GM12878 (cell line): ENCODE data around the gene CA5A.

ENCODE experiments used
- BRCA1 ChIP-seq: IDR thresholded peaks from 2 replicates; pipeline ENCODE4 v1.6.1; 2011; ENCODE audit warnings: low read depth, low read length, improper control_type of control experiment
- EP300 ChIP-seq, 2 experiments: fragments of 150-350 bp in 1 of 2; IDR thresholded peaks; 2 replicates each; pipeline ENCODE4 v1.6.1; 2011 to 2012; ENCODE audit warnings: low read depth in 2 of 2, low read length in 2 of 2, borderline replicate concordance in 1 of 2, improper control_type of control experiment in 1 of 2, inconsistent platforms in 1 of 2; ENCODE audit not compliant: control insufficient read depth in 1 of 2
- GABPA ChIP-seq: IDR thresholded peaks from 2 replicates; pipeline ENCODE4 v1.6.1; 2014; ENCODE audit warnings: antibody characterized with exemption, low read depth, mild to moderate bottlenecking, inconsistent platforms
- IRF3 ChIP-seq: fragments of 450-650 bp; IDR thresholded peaks from 2 replicates; pipeline ENCODE4 v1.6.1; 2014; ENCODE audit warnings: mild to moderate bottlenecking
- MEF2A ChIP-seq: IDR thresholded peaks from 2 replicates; pipeline ENCODE4 v1.6.1; 2011; ENCODE audit warnings: low read depth, mild to moderate bottlenecking, low read length, moderate library complexity; ENCODE audit not compliant: insufficient read depth
- NFYA ChIP-seq: IDR thresholded peaks from 2 replicates; pipeline ENCODE4 v1.6.1; 2011; ENCODE audit warnings: low read depth, mild to moderate bottlenecking, low read length, improper control_type of control experiment, borderline replicate concordance
- POLR2AphosphoS5 ChIP-seq: IDR thresholded peaks from 2 replicates; pipeline ENCODE4 v1.6.1; 2011; ENCODE audit warnings: mild to moderate bottlenecking, low read length, inconsistent platforms
- TARDBP ChIP-seq: IDR thresholded peaks from 2 replicates; pipeline ENCODE4 v1.6.1; 2016; ENCODE audit warnings: borderline replicate concordance
- USF2 ChIP-seq: IDR thresholded peaks from 2 replicates; pipeline ENCODE4 v1.6.1; 2011; ENCODE audit warnings: low read depth, low read length, improper control_type of control experiment, borderline replicate concordance
- TF ChIP-seq, protein P1 (sequence below): fragments of 150-350 bp; IDR thresholded peaks from 2 replicates; pipeline ENCODE4 v1.6.1; 2016; ENCODE audit warnings: low read depth, low read length
- TF ChIP-seq, protein P2 (sequence below): fragments of 450-650 bp; formaldehyde crosslinking; IDR thresholded peaks from 2 replicates; pipeline ENCODE4 v1.4.0; 2020; ENCODE audit warnings: mild to moderate bottlenecking, moderate library complexity
- TF ChIP-seq, protein P3 (sequence below): fragments of 450-650 bp; IDR thresholded peaks from 2 replicates; pipeline ENCODE4 v1.6.1; 2016; ENCODE audit warnings: mild to moderate bottlenecking, moderate library complexity, borderline replicate concordance
- TF ChIP-seq, protein P4 (sequence below), 3 experiments: IDR thresholded peaks in 2 of 3; conservative IDR thresholded peaks in 1 of 3; 2 replicates each; pipeline ENCODE4 v1.5.1; 2011; ENCODE audit warnings: low read depth in 3 of 3, low read length in 3 of 3, mild to moderate bottlenecking in 3 of 3, control low read depth in 2 of 3, moderate library complexity in 2 of 3, inconsistent platforms in 1 of 3, mixed read lengths in 1 of 3; ENCODE audit not compliant: control insufficient read depth in 2 of 3, insufficient read depth in 1 of 3; ENCODE audit errors: extremely low read depth in 1 of 3

DNA sequence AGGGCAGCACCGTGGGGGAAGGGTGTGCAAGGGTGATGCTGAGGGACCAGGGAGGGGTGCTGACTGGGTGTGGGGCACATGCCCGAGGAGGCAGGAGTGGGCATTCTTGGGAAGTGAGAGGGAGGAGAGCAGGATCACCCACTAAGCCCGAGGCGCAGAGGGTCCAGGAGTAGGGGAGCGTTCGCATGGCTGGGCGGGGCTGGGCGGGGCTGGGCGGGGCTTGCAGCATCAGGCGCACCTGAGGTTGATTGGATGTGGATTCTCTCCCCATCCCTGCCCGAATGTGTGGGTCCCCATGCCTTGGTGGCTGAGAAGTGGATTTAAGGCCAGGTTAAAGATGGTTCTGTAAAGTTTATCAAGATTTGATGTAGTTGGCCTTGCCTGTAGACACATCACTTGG is 29.1 kb upstream of the CA5A start:
- TF ChIP-seq, protein P1, sequence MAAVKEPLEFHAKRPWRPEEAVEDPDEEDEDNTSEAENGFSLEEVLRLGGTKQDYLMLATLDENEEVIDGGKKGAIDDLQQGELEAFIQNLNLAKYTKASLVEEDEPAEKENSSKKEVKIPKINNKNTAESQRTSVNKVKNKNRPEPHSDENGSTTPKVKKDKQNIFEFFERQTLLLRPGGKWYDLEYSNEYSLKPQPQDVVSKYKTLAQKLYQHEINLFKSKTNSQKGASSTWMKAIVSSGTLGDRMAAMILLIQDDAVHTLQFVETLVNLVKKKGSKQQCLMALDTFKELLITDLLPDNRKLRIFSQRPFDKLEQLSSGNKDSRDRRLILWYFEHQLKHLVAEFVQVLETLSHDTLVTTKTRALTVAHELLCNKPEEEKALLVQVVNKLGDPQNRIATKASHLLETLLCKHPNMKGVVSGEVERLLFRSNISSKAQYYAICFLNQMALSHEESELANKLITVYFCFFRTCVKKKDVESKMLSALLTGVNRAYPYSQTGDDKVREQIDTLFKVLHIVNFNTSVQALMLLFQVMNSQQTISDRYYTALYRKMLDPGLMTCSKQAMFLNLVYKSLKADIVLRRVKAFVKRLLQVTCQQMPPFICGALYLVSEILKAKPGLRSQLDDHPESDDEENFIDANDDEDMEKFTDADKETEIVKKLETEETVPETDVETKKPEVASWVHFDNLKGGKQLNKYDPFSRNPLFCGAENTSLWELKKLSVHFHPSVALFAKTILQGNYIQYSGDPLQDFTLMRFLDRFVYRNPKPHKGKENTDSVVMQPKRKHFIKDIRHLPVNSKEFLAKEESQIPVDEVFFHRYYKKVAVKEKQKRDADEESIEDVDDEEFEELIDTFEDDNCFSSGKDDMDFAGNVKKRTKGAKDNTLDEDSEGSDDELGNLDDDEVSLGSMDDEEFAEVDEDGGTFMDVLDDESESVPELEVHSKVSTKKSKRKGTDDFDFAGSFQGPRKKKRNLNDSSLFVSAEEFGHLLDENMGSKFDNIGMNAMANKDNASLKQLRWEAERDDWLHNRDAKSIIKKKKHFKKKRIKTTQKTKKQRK, result no peak
- TF ChIP-seq, protein P2, sequence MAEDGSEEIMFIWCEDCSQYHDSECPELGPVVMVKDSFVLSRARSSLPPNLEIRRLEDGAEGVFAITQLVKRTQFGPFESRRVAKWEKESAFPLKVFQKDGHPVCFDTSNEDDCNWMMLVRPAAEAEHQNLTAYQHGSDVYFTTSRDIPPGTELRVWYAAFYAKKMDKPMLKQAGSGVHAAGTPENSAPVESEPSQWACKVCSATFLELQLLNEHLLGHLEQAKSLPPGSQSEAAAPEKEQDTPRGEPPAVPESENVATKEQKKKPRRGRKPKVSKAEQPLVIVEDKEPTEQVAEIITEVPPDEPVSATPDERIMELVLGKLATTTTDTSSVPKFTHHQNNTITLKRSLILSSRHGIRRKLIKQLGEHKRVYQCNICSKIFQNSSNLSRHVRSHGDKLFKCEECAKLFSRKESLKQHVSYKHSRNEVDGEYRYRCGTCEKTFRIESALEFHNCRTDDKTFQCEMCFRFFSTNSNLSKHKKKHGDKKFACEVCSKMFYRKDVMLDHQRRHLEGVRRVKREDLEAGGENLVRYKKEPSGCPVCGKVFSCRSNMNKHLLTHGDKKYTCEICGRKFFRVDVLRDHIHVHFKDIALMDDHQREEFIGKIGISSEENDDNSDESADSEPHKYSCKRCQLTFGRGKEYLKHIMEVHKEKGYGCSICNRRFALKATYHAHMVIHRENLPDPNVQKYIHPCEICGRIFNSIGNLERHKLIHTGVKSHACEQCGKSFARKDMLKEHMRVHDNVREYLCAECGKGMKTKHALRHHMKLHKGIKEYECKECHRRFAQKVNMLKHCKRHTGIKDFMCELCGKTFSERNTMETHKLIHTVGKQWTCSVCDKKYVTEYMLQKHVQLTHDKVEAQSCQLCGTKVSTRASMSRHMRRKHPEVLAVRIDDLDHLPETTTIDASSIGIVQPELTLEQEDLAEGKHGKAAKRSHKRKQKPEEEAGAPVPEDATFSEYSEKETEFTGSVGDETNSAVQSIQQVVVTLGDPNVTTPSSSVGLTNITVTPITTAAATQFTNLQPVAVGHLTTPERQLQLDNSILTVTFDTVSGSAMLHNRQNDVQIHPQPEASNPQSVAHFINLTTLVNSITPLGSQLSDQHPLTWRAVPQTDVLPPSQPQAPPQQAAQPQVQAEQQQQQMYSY (CRISPR knock-in tag), result no peak
- TF ChIP-seq EP300 (IDR thresholded peaks at IDR 0.05; ENCODE audit: borderline replicate concordance in 1 of 2, control insufficient read depth in 1 of 2, low read depth in 2 of 2, low read length in 2 of 2) (no peak), NFYA (no peak), POLR2AphosphoS5 (no peak), BRCA1 (no peak), MEF2A (no peak), USF2 (no peak), TARDBP (no peak), IRF3 (no peak), GABPA (no peak)
- TF ChIP-seq, protein P3, sequence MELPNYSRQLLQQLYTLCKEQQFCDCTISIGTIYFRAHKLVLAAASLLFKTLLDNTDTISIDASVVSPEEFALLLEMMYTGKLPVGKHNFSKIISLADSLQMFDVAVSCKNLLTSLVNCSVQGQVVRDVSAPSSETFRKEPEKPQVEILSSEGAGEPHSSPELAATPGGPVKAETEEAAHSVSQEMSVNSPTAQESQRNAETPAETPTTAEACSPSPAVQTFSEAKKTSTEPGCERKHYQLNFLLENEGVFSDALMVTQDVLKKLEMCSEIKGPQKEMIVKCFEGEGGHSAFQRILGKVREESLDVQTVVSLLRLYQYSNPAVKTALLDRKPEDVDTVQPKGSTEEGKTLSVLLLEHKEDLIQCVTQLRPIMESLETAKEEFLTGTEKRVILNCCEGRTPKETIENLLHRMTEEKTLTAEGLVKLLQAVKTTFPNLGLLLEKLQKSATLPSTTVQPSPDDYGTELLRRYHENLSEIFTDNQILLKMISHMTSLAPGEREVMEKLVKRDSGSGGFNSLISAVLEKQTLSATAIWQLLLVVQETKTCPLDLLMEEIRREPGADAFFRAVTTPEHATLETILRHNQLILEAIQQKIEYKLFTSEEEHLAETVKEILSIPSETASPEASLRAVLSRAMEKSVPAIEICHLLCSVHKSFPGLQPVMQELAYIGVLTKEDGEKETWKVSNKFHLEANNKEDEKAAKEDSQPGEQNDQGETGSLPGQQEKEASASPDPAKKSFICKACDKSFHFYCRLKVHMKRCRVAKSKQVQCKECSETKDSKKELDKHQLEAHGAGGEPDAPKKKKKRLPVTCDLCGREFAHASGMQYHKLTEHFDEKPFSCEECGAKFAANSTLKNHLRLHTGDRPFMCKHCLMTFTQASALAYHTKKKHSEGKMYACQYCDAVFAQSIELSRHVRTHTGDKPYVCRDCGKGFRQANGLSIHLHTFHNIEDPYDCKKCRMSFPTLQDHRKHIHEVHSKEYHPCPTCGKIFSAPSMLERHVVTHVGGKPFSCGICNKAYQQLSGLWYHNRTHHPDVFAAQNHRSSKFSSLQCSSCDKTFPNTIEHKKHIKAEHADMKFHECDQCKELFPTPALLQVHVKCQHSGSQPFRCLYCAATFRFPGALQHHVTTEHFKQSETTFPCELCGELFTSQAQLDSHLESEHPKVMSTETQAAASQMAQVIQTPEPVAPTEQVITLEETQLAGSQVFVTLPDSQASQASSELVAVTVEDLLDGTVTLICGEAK, result no peak
- TF ChIP-seq, protein P4, sequence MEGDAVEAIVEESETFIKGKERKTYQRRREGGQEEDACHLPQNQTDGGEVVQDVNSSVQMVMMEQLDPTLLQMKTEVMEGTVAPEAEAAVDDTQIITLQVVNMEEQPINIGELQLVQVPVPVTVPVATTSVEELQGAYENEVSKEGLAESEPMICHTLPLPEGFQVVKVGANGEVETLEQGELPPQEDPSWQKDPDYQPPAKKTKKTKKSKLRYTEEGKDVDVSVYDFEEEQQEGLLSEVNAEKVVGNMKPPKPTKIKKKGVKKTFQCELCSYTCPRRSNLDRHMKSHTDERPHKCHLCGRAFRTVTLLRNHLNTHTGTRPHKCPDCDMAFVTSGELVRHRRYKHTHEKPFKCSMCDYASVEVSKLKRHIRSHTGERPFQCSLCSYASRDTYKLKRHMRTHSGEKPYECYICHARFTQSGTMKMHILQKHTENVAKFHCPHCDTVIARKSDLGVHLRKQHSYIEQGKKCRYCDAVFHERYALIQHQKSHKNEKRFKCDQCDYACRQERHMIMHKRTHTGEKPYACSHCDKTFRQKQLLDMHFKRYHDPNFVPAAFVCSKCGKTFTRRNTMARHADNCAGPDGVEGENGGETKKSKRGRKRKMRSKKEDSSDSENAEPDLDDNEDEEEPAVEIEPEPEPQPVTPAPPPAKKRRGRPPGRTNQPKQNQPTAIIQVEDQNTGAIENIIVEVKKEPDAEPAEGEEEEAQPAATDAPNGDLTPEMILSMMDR (IDR thresholded peaks at IDR 0.05 in 2 of 3, conservative IDR thresholded peaks at IDR 0.05 in 1 of 3; ENCODE audit: control insufficient read depth in 2 of 3, extremely low read depth in 1 of 3, insufficient read depth in 1 of 3, low read depth in 3 of 3, low read length in 3 of 3), result no peak
